AG08395 (cell line): ENCODE measurements around the gene GKAP1.
"Not testable (repeated sequence)": the region's sequence is repeated elsewhere in the genome, so short reads cannot be mapped to it uniquely, and the experiment has no call there.

Source experiments
- DNase-seq: peaks from one replicate; pipeline ENCODE4 v3.0.0; 2012; ENCODE audit warnings: mixed read lengths, low spot score

The GKAP1 gene

DNA sequence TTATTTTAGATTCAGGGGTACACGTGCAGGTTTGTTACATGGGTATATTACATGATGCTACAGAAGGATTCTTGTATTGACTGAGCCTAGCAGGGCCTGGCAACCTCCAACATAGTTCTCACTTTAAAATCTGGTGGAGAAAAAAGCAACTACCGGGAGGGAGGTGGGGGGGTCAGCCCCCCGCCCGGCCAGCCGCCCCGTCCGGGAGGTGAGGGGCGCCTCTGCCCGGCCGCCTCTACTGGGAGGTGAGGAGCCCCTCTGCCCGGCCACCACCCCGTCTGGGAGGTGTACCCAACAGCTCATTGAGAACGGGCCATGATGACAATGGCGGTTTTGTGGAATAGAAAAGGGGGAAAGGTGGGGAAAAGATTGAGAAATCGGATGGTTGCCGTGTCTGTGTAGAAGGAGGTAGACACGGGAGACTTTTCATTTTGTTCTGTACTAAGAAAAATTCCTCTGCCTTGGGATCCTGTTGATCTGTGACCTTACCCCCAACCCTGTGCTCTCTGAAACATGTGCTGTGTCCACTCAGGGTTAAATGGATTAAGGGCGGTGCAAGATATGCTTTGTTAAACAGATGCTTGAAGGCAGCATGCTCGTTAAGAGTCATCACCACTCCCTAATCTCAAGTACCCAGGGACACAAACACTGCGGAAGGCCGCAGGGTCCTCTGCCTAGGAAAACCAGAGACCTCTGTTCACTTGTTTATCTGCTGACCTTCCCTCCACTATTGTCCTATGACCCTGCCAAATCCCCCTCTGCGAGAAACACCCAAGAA is 88.8 kb downstream of the GKAP1 start:
- DNase-seq, result not testable (repeated sequence)

DNA sequence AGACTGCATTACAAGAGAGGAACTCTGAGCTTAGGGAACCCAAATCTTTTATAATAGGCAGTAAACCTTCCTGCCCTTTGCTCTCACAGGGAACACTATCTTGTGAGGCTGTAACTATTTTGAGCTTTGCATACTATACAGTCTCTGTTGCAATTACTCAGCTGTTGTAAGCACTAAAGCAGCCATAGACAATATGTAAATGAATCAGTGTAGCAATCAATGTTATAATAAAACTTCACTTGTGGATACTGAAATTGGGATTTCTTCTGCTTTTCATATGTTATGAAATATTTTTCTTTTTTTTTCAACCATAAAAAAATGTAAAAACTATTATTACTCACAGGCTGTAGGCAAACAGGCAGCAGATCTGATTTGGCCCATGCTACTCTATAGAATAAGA is 93.1 kb downstream of the GKAP1 start:
- DNase-seq, result no peak

DNA sequence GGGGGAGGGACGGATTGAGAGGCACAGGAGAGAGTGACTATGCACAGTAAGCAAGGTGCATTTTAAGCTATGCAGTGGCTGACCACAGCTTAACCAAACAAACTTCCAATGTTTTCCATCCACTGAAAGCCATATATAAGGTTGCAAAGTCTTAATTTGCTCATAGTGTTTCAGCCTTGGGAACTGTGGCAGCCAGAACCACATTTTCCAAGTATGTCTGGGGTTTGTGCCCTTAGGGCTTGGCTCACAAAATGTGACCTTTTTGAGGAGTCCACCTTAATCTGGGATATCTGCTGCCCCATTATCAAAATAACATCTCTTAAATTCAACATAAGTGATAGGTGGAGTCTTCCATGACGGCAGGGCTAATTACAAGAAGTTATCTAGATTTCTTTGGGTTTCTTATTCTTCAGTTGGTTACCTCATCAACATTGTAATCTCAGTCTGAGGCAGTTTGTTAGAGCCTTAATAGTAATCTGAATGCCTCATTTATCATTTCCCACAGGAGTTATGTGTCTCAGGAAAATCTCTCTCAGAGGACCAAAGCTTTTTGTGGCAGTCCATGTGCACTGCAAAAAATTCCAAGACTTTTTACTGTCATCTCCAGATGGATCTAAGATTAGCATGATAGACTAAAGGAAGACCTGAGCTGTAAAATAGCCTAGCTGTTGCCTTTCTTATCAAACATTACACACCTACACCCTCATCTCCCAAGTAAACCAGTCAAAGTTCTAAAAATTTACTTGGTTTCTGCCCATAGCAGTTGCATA is 94.7 kb downstream of the GKAP1 start:
- DNase-seq, result no peak

DNA sequence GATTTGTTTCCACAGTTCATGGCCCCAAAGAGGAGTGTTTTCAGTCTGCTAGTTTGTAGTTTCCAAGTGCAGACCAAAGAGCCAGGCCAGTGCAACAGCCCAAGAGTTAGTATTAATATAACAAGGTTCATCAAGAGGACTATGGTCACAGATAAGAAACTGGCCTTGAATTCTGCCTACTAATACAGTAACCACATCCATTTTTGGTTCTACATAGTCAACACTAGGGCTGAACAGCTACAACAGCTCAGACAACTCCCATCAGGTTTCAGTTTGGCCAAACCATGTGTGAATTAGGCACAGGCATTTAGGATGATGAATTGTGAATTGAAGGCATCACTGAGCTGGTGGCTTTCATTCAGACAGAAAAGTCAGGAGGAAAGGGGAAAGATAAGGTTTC is 96.1 kb downstream of the GKAP1 start:
- DNase-seq, result no peak

DNA sequence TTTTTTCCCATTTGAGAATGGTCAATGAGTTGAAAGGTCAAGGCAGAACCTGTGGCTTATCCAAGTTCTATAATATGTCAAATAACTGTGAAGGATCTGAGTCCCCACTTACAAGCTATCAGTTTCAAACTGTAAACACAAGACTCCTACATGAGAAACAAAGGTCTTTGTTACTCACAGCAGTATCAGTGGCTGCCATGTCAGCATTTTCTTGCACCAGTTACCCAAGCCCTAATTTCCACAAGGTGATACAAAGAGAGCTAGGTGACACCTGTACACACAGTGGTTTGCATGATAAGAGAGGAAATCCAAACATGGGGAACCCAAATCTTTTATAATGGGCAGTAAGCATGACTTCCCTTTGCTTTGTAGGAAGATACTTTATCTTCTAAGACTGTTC is 101.8 kb downstream of the GKAP1 start:
- DNase-seq, result no peak

DNA sequence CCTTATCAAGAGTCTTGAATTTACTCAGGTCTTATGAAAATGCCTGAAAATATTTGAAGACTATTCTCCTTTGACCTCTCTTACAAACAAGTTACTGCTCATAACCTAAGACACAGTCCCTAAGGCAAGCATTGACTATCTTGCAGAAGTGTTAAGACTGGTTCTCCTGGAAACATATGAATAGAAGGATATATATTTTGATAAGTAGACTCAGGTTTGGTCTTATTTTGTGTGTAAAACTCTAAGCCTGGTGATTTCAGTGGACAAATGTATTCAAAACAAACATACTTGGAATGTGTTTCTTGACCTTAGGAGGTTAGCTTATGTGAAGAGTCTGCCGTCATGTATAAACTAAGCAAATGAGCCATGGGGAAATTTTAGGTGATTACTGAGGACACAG is 102.3 kb downstream of the GKAP1 start:
- DNase-seq, result no peak

DNA sequence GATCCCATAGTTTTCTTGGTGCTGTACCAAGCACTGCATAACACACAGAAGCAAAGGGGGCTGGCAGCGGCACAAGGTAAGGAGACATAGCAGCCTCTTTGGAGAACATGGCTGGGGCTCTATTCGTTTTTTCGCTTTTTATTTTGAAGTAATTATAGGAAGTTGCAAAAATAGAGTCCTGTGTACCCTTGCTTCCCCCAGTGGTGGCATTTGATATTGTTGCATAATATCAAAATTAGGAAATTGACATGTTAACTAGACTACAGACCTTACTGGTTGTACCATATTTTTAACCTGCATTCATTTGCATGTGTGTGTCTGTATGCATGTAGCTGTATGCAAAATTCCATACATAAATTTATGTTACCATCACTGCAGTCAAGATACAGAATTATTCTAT is 103.2 kb downstream of the GKAP1 start:
- no peak for DNase-seq

DNA sequence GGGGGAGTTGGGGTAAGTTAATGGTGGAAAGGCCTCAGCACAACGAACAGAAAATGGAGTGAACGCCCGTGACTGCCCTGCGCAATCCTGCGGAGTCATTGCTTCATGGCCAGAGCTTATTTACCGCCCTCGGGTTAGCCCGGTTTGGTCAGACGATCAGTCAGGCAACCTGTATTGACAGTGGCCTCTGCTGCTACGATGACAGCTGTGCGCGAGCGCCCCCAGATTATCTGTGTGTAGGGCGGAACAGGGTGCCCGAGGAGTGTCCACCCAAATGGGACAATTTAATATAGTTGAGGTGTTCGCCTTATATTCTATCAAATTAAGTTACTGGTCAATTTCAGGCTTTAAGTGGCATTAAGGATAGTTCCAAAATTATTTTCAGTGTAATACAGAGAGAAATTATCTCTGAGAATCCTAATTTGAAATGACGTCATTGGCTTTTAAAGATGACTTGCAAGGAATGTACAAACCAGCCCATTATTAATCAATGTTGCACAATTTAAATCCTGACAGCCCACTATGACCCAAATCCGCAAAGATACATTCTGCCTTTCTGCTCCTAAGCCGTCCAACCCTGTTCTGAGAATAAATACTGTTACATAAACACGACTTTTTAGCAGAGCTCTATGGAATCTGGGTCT is 108.9 kb downstream of the GKAP1 start:
- peak; percentile 63 for DNase-seq

DNA sequence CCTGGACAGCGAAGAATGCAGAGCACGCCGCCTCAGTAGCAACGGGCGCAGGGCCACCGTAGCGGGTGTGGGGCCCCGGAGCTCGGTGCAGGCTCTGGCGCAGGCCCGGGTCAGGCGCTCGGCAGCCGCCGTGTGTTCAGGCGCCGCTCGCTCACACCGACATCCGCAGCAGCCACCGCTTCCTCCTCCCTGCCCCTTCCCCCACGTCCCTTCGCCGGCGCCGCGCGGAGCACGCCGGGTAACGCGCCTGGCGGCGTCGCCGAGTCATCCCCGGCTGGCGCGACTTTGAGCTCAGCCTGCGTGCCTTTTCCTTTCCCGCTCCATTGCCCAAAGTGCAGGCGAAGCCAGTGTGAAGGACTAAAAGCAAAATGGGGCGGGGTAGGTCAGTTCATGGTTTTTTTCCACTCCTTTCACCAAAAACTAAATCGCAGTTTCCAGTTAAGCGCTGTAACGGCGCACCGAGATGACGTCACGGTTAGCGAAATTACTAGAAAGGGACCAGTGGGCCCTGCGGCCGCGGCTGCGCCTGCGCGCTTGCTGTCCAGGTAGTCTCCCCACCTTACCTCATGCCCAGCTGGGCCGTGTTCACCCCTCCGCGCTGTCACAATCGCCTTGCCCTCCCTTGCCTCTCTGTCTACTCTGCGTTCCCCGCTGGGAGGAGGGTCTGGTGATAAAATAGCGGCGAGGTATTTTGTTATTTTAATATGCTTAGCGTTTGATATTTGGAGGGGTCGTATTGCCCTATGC is 109.6 kb downstream of the GKAP1 start, which contains the start of gene UBQLN1:
Gene UBQLN1 (minus strand): TSS at position 191 of the 747 bp plus-strand sequence. CDS start 279 bp downstream, outside the sequence.
- peak; percentile 97 for DNase-seq

DNA sequence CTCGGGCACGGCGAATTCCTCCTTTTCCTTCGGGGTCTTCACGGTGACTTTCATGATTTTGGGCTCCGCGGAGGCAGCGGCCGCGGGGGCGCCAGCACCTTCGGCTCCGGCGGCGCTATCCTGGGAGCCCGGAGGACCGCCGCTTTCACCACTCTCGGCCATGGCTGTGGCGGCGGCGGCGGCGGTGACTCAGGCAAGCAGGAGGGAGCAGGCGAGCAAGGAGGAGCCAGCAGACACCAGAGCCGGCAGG is 110.1 kb downstream of the GKAP1 start:
- peak; percentile 88 for DNase-seq

DNA sequence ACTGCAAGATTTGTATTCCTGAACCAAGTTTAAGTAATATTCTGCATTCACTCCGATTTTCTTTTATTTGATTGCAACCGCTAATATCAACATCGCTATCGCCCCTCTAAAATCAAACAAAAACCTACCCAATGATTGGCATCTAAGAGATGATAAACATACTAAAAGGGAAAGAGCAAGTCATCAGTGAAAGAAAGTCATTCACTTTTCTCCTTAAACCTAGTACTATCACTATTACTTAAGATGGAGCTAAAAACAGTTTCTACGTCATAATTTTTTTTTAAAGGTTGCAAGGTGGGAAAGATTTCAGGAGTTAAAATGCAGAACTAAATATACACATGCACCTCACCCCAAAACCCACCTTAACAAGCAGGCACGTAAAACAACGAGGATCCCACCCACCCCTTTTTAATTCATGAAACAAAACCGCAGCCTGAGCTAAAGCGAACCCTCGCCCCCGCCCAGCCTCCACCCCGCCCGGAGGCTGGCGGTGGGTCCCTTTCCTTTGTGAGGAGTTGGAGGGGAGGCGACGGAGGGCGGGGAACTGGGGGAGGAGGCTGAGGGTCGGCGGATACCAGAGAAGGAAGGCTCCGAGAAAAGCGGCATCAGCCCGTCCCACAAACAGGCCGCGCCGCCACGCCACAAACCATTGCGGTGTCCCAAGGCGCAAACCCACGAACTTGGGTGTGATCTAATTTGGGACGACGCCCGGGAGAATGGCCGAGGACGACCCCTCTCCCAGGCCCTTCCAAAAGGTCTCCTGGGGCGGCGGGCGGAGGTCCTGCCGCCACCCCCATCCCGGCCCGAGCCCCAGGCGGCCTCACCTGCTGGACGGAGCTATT is 110.7 kb downstream of the GKAP1 start:
- DNase-seq, result peak; percentile 8

DNA sequence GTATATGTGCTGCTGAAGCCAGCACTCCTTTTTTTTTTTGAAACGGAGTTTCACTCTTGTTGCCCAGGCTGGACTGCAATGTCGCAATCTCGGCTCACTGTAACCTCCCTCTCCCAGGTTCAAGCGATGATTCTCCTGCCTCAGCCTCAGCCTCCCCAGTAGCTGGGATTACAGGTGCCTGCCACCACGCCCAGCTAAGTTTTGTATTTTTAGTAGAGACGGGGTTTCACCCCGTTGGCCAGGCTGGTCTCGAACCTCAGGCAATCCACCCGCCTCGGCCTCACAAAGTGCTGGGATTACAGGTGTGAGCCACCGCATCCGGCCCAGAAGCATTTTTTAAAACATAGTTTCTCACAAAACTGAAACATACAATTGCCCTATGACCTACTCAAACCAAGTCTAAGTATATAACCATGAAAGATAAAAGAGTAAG is 112.3 kb downstream of the GKAP1 start:
- not testable (repeated sequence) for DNase-seq

DNA sequence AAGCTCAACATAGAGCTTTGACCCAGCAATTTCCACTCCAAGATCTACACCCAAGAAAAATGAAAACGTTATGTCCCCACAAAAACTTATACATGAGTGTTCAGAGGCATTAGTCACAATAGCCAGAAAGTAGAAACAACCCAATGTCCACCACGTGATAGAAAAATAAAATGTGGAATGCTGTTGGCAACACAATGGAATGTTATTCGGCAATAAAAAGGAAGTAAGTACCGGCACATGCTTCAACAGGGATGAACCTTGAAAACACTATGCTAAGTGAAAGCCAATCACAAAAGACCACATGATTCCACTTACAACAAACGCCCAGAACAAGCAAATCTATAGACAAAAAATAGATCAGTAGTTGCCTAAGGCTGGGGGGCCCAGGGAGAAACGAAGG is 115.8 kb downstream of the GKAP1 start:
- DNase-seq, result peak; percentile 61

DNA sequence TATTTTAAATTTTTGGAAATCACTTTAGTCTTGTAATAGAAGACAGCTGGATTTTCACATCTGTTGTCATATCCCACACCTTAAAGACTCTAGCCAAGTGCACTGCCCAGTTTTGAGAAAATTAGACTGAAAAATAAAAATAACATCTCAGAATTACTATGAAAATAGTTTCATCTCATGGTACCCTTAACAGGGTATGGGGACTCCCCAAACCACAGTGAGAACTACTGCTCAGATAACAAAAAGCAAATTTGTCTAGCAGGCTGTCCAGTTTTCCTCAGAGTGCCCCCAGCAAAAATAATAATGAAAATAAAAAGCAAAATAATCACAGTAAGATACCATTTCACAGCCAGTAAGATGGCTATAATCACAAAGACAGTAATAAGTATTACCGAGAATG is 116.3 kb downstream of the GKAP1 start:
- no peak for DNase-seq

DNA sequence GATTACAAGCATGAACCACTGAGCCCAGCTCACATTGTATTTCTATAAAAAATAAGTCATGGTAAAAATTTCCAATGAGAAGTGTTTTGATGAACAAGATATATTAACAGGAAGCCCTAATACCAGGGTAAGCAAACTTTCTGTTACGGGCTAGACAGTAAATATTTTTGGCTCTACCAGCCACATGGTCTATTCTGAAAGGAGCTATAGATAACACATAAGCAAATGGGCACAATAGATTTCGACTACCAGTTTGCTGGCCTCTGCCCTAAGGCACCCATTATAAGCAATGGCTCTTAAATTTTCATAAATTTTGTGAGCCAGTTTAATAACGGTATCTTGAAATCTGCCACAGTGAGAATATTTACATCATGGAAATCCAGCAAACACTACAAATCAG is 118.0 kb downstream of the GKAP1 start:
- DNase-seq, result no peak

DNA sequence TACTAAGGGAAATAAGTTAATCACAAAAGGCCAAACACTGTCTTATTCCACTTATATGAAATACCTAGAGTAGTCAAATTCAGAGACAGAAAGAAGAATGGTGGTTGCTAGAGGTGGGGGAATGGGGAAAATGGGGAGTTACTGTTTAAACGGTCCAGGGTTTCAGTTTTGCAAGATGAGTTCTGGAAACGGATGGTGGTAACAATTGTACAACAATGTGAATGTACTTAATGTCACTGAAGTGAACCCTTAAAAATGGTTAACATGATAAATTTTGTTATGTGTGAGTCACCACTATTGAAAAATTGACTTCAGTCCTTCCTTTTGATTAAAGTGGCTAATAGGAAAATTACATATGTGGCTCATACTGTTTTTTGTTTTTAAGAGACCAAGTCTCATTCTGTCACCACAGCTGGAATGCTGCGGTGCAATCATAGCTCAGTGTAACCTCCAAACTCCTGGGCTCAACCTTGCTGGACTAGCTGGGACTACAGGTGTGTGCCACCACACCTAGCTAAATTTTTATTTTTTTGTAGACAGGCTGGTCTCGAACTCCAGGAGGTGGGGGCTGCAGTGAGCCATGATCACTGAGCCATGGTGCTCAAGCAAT is 118.5 kb downstream of the GKAP1 start:
- DNase-seq, result no peak

DNA sequence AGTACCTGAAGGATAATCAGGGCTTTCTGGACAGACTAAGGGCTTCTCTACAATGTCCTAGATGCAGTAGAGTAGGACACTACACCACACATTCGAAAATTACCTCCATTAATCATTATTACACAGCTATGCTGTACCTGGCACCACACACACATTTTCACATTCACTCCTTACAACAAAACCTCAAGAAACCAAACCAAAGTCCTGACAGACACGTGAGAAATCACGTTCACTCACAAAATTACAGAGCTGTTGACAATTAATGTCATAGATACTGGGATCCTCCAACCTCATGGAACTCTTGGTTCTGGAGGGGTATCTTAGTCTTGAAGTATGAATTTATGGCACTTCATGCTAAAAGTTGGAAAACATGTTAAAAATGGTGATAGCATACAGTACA is 126.1 kb downstream of the GKAP1 start:
- no peak for DNase-seq
